ENCODE measurements around the gene USP40.
A peak's percentile ranks its signal among the peaks of the same experiment; 100 is the strongest.

The USP40 gene

GRCh38 chr2:233443511-233444183, 122.9 kb downstream of the USP40 start:
- no peak for DNase-seq (ENCODE audit: low read depth)

- DNase-seq (ENCODE audit: low read depth) = no peak
These were observed 124.6 kb downstream of the USP40 start for GRCh38 chr2:233442028-233442310.

GRCh38 chr2:233441161-233442027, 125.2 kb downstream of the USP40 start:
- DNase-seq (ENCODE audit: low read depth) = no peak

- no peak for DNase-seq (ENCODE audit: low read depth)
These were observed 125.9 kb downstream of the USP40 start for GRCh38 chr2:233440714-233441113.

- no peak for DNase-seq (ENCODE audit: low read depth)
These were observed 126.3 kb downstream of the USP40 start for GRCh38 chr2:233440314-233440713.

GRCh38 chr2:233439191-233439590, 127.4 kb downstream of the USP40 start:
- no peak for DNase-seq (ENCODE audit: low read depth)

- no peak for DNase-seq (ENCODE audit: low read depth)
These were observed 127.9 kb downstream of the USP40 start for GRCh38 chr2:233438573-233439147.

GRCh38 chr2:233437439-233437955, 129.1 kb downstream of the USP40 start:
- no peak for DNase-seq (ENCODE audit: low read depth)

GRCh38 chr2:233436691-233437438, 129.7 kb downstream of the USP40 start:
- no peak for DNase-seq (ENCODE audit: low read depth)

GRCh38 chr2:233436191-233436581, 130.4 kb downstream of the USP40 start:
- DNase-seq (ENCODE audit: low read depth) = no peak

GRCh38 chr2:233435436-233436190, 131.0 kb downstream of the USP40 start:
- DNase-seq (ENCODE audit: low read depth) = no peak

GRCh38 chr2:233434666-233435330, 131.8 kb downstream of the USP40 start:
- DNase-seq (ENCODE audit: low read depth) = no peak

GRCh38 chr2:233433794-233434193, 132.8 kb downstream of the USP40 start:
- no peak for DNase-seq (ENCODE audit: low read depth)

GRCh38 chr2:233433029-233433428, 133.6 kb downstream of the USP40 start:
- DNase-seq (ENCODE audit: low read depth) = no peak

- DNase-seq (ENCODE audit: low read depth) = no peak
These were observed 135.9 kb downstream of the USP40 start for GRCh38 chr2:233430651-233431050.

- peak; percentile 65 for DNase-seq (ENCODE audit: low read depth)
These were observed 136.5 kb downstream of the USP40 start for GRCh38 chr2:233430081-233430480.

GRCh38 chr2:233429175-233429897, 137.2 kb downstream of the USP40 start:
- DNase-seq (ENCODE audit: low read depth) = no peak

- no peak for DNase-seq (ENCODE audit: low read depth)
These were observed 138.1 kb downstream of the USP40 start for GRCh38 chr2:233428438-233428837.

- no peak for DNase-seq (ENCODE audit: low read depth)
These were observed 138.6 kb downstream of the USP40 start for GRCh38 chr2:233428008-233428407.

GRCh38 chr2:233426619-233427342, 139.8 kb downstream of the USP40 start:
- DNase-seq (ENCODE audit: low read depth) = peak; percentile 94
